ENCODE data around the gene HEPACAM.
"Not testable (repeated sequence)": the region's sequence is repeated elsewhere in the genome, so short reads cannot be mapped to it uniquely, and the experiment has no call there.

HEPACAM gene

GRCh38 chr11:124935548-124936514, at the start of gene HEPACAM:
Gene HEPACAM, minus strand, starts transcription at chr11:124936047. Its CDS starts 41 bp downstream, at chr11:124936006.
- no peaks in the 10 kb centered on the region for H3K36me3 ChIP-seq (ENCODE audit: insufficient read depth, low read length)
- no peak within 1 kb of the TSS for H3K4me3 ChIP-seq (ENCODE audit: low read length)

GRCh38 chr11:124984512-124984854, 48.6 kb upstream of the HEPACAM start:
- no peaks in the 10 kb centered on the region for H3K4me1 ChIP-seq (ENCODE audit: insufficient read depth, low read length)
- H2AFZ ChIP-seq (ENCODE audit: low read depth, low read length) = no peak overlapping the region
- no peak overlapping the region for H3K4me3 ChIP-seq (ENCODE audit: low read length)
- H3K9me3 ChIP-seq (ENCODE audit: low read length) = peaks cover 12% of the 10 kb centered on the region
- no peaks in the 10 kb centered on the region for H3K27me3 ChIP-seq (ENCODE audit: insufficient read depth, low read length)
- H3K36me3 ChIP-seq (ENCODE audit: insufficient read depth, low read length) = peaks cover 5% of the 10 kb centered on the region

More at GRCh38 chr11:124935548-124936514, at the start of gene HEPACAM:
- Histone ChIP-seq H3K27me3 (ENCODE audit: insufficient read depth, low read length) (peaks cover 11% of the 10 kb centered on the region), H3K9me3 (ENCODE audit: low read length) (no peaks in the 10 kb centered on the region), H3K4me1 (ENCODE audit: insufficient read depth, low read length) (peaks cover 12% of the 10 kb centered on the region), H2AFZ (ENCODE audit: low read depth, low read length) (no peak within 1 kb of the TSS)

- H2AFZ ChIP-seq (ENCODE audit: low read depth, low read length) = no peak overlapping the region
- peaks cover 3% of the 10 kb centered on the region for H3K36me3 ChIP-seq (ENCODE audit: insufficient read depth, low read length)
- H3K4me3 ChIP-seq (ENCODE audit: low read length) = no peak overlapping the region
- H3K9me3 ChIP-seq (ENCODE audit: low read length) = peaks cover 13% of the 10 kb centered on the region
- no peaks in the 10 kb centered on the region for H3K4me1 ChIP-seq (ENCODE audit: insufficient read depth, low read length)
- H3K27me3 ChIP-seq (ENCODE audit: insufficient read depth, low read length) = no peaks in the 10 kb centered on the region
Measured at GRCh38 chr11:124983674-124984511, 48.0 kb upstream of the HEPACAM start.

- Histone ChIP-seq H3K9me3 (ENCODE audit: low read length) (peaks cover 17% of the 10 kb centered on the region), H2AFZ (ENCODE audit: low read depth, low read length) (no peak overlapping the region), H3K27me3 (ENCODE audit: insufficient read depth, low read length) (no peaks in the 10 kb centered on the region), H3K4me1 (ENCODE audit: insufficient read depth, low read length) (no peaks in the 10 kb centered on the region), H3K4me3 (ENCODE audit: low read length) (no peak overlapping the region), H3K36me3 (ENCODE audit: insufficient read depth, low read length) (no peaks in the 10 kb centered on the region)
Measured at GRCh38 chr11:124982043-124982442, 46.2 kb upstream of the HEPACAM start.

GRCh38 chr11:124978316-124978715, 42.5 kb upstream of the HEPACAM start:
- no peak overlapping the region for H3K4me3 ChIP-seq (ENCODE audit: low read length)
- H2AFZ ChIP-seq (ENCODE audit: low read depth, low read length) = no peak overlapping the region
- no peaks in the 10 kb centered on the region for H3K27me3 ChIP-seq (ENCODE audit: insufficient read depth, low read length)
- no peaks in the 10 kb centered on the region for H3K36me3 ChIP-seq (ENCODE audit: insufficient read depth, low read length)
- no peaks in the 10 kb centered on the region for H3K4me1 ChIP-seq (ENCODE audit: insufficient read depth, low read length)
- H3K9me3 ChIP-seq (ENCODE audit: low read length) = peaks cover 14% of the 10 kb centered on the region

- Histone ChIP-seq H3K36me3 (ENCODE audit: insufficient read depth, low read length) (no peaks in the 10 kb centered on the region), H3K4me1 (ENCODE audit: insufficient read depth, low read length) (no peaks in the 10 kb centered on the region), H3K9me3 (ENCODE audit: low read length) (peaks cover 10% of the 10 kb centered on the region), H3K4me3 (ENCODE audit: low read length) (no peak overlapping the region), H3K27me3 (ENCODE audit: insufficient read depth, low read length) (no peaks in the 10 kb centered on the region), H2AFZ (ENCODE audit: low read depth, low read length) (no peak overlapping the region)
Measured at GRCh38 chr11:124977006-124977405, 41.2 kb upstream of the HEPACAM start.

GRCh38 chr11:124976531-124976930, 40.7 kb upstream of the HEPACAM start:
- Histone ChIP-seq H3K4me1 (ENCODE audit: insufficient read depth, low read length) (no peaks in the 10 kb centered on the region), H2AFZ (ENCODE audit: low read depth, low read length) (no peak overlapping the region), H3K27me3 (ENCODE audit: insufficient read depth, low read length) (no peaks in the 10 kb centered on the region), H3K9me3 (ENCODE audit: low read length) (peaks cover 8% of the 10 kb centered on the region), H3K4me3 (ENCODE audit: low read length) (no peak overlapping the region), H3K36me3 (ENCODE audit: insufficient read depth, low read length) (no peaks in the 10 kb centered on the region)

- H2AFZ ChIP-seq (ENCODE audit: low read depth, low read length) = no peak overlapping the region
- H3K4me3 ChIP-seq (ENCODE audit: low read length) = no peak overlapping the region
- H3K27me3 ChIP-seq (ENCODE audit: insufficient read depth, low read length) = no peaks in the 10 kb centered on the region
- H3K4me1 ChIP-seq (ENCODE audit: insufficient read depth, low read length) = no peaks in the 10 kb centered on the region
- H3K9me3 ChIP-seq (ENCODE audit: low read length) = peaks cover 2% of the 10 kb centered on the region
- no peaks in the 10 kb centered on the region for H3K36me3 ChIP-seq (ENCODE audit: insufficient read depth, low read length)
Measured at GRCh38 chr11:124971810-124972209, 36.0 kb upstream of the HEPACAM start.

- Histone ChIP-seq H3K9me3 (ENCODE audit: low read length) (peaks cover 2% of the 10 kb centered on the region), H3K36me3 (ENCODE audit: insufficient read depth, low read length) (no peaks in the 10 kb centered on the region), H2AFZ (ENCODE audit: low read depth, low read length) (no peak overlapping the region), H3K27me3 (ENCODE audit: insufficient read depth, low read length) (no peaks in the 10 kb centered on the region), H3K4me1 (ENCODE audit: insufficient read depth, low read length) (no peaks in the 10 kb centered on the region), H3K4me3 (ENCODE audit: low read length) (no peak overlapping the region)
Measured at GRCh38 chr11:124970925-124971324, 35.1 kb upstream of the HEPACAM start.

GRCh38 chr11:124968197-124968596, 32.4 kb upstream of the HEPACAM start:
- not testable (repeated sequence) for H3K27me3 ChIP-seq (ENCODE audit: insufficient read depth, low read length); H3K36me3 ChIP-seq (ENCODE audit: insufficient read depth, low read length); H3K4me3 ChIP-seq (ENCODE audit: low read length); H3K9me3 ChIP-seq (ENCODE audit: low read length); H3K4me1 ChIP-seq (ENCODE audit: insufficient read depth, low read length); H2AFZ ChIP-seq (ENCODE audit: low read depth, low read length)

GRCh38 chr11:124961972-124962609, 26.2 kb upstream of the HEPACAM start:
- Histone ChIP-seq H3K4me3 (ENCODE audit: low read length) (no peak overlapping the region), H3K9me3 (ENCODE audit: low read length) (no peaks in the 10 kb centered on the region), H3K4me1 (ENCODE audit: insufficient read depth, low read length) (no peaks in the 10 kb centered on the region), H3K36me3 (ENCODE audit: insufficient read depth, low read length) (no peaks in the 10 kb centered on the region), H2AFZ (ENCODE audit: low read depth, low read length) (no peak overlapping the region), H3K27me3 (ENCODE audit: insufficient read depth, low read length) (no peaks in the 10 kb centered on the region)

GRCh38 chr11:124955035-124955434, 19.2 kb upstream of the HEPACAM start:
- peak overlapping the region; percentile 92 for H3K4me3 ChIP-seq (ENCODE audit: low read length)
- H3K36me3 ChIP-seq (ENCODE audit: insufficient read depth, low read length) = no peaks in the 10 kb centered on the region
- H3K27me3 ChIP-seq (ENCODE audit: insufficient read depth, low read length) = no peaks in the 10 kb centered on the region
- peak overlapping the region; percentile 91 for H2AFZ ChIP-seq (ENCODE audit: low read depth, low read length)
- H3K4me1 ChIP-seq (ENCODE audit: insufficient read depth, low read length) = peaks cover 10% of the 10 kb centered on the region
- no peaks in the 10 kb centered on the region for H3K9me3 ChIP-seq (ENCODE audit: low read length)

- no peaks in the 10 kb centered on the region for H3K36me3 ChIP-seq (ENCODE audit: insufficient read depth, low read length)
- peaks cover 10% of the 10 kb centered on the region for H3K4me1 ChIP-seq (ENCODE audit: insufficient read depth, low read length)
- no peaks in the 10 kb centered on the region for H3K27me3 ChIP-seq (ENCODE audit: insufficient read depth, low read length)
- H3K9me3 ChIP-seq (ENCODE audit: low read length) = no peaks in the 10 kb centered on the region
- H2AFZ ChIP-seq (ENCODE audit: low read depth, low read length) = peak overlapping the region; percentile 91
- H3K4me3 ChIP-seq (ENCODE audit: low read length) = peak overlapping the region; percentile 92
Measured at GRCh38 chr11:124954590-124954955, 18.7 kb upstream of the HEPACAM start.

All from neuron (in vitro differentiated cells).